HepG2 (cell line): Measurements from ENCODE around the gene RPL3. TPM values are rescaled to one million over a fixed set of nuclear protein-coding genes. Genes with fewer than 3 reads are reported as not detected.

Experiments used
- ATAC-seq: fragments of 200-7000 bp; cut with Tn5 transposase; 3 replicates; pipeline ENCODE4 v1.9.1; 2020; ENCODE audit warnings: mild to moderate bottlenecking, moderate library complexity
- BruUV-seq: library from RNA; stranded (reverse); fragments of 400-500 nt; replicated peaks from 2 replicates; lab custom pipeline; 2021; lab: Mats Ljungman, UMichigan
- CTCF ChIA-PET: fragments of 300-600 bp; formaldehyde crosslinking; extraction: SDS; loops from one replicate; lab custom pipeline; 2021; ENCODE audit warnings: low total read pairs, inconsistent platforms, low intra/inter-chr PET ratio; lab: Yijun Ruan, JAX
- POLR2A ChIA-PET: fragments of 350-600 bp; sonication (Branson Sonifier 250); formaldehyde crosslinking; loops from one replicate; lab custom pipeline; 2020; ENCODE audit warnings: antibody characterized with exemption, inconsistent platforms; lab: Yijun Ruan, JAX
- DNase-seq: peaks from one replicate; pipeline ENCODE4 v3.0.0-alpha.2; 2015; ENCODE audit warnings: low spot score
- FAIRE-seq: peaks from 3 replicates; lab custom pipeline; 2011; peaks lifted over from hg19 to GRCh38; lab: Jason Lieb, UNC
- H2AFZ ChIP-seq: one replicate; pipeline ENCODE4 v1.6.1; 2011; ENCODE audit warnings: low read length, inconsistent platforms
- H3K27ac ChIP-seq: fragments of 300-600 bp; 3 replicates; pipeline ENCODE4 v1.8.0; 2011; ENCODE audit warnings: mixed run types, mild to moderate bottlenecking, mixed read lengths, low read length, inconsistent platforms; ENCODE audit not compliant: insufficient read depth; ENCODE audit errors: extremely low read length
- H3K27me3 ChIP-seq, 2 experiments: fragments of 200-600 bp in 1 of 2; 2 replicates in 1 of 2; 3 replicates in 1 of 2; pipeline versions ENCODE4 v1.6.0 to v1.8.0; 2011; ENCODE audit warnings: low read length in 2 of 2, mild to moderate bottlenecking in 2 of 2, moderate library complexity in 2 of 2, inconsistent platforms in 1 of 2; ENCODE audit not compliant: insufficient read depth in 2 of 2, control insufficient read depth in 1 of 2
- H3K36me3 ChIP-seq, 2 experiments: fragments of 200-600 bp in 1 of 2; replicated peaks in 1 of 2; 2 replicates in 1 of 2; 3 replicates in 1 of 2; pipeline versions ENCODE4 v1.5.1 to v1.8.0; 2011; ENCODE audit warnings: low read length in 2 of 2, inconsistent platforms in 1 of 2; ENCODE audit not compliant: insufficient read depth in 2 of 2, control insufficient read depth in 1 of 2
- H3K4me1 ChIP-seq: 2 replicates; pipeline ENCODE4 v1.5.1; 2012; ENCODE audit warnings: low read length, inconsistent platforms; ENCODE audit not compliant: insufficient read depth
- H3K4me2 ChIP-seq: 2 replicates; pipeline ENCODE4 v1.6.0; 2011; ENCODE audit warnings: low read depth, low read length, inconsistent platforms
- H3K4me3 ChIP-seq, 3 experiments: fragments of 200-600 bp in 1 of 3; sonication (generic), shearing (Covaris generic) in 1 of 3; replicated peaks in 1 of 3; 2 replicates each; pipeline ENCODE4 v1.5.1; 2011 to 2016; ENCODE audit warnings: low read length in 3 of 3, inconsistent platforms in 2 of 3, low read depth in 2 of 3, mild to moderate bottlenecking in 2 of 3, control low read depth in 1 of 3, mixed read lengths in 1 of 3; ENCODE audit not compliant: insufficient read depth in 1 of 3
- H3K79me2 ChIP-seq: one replicate; pipeline ENCODE4 v1.6.1; 2011; ENCODE audit warnings: low read length, inconsistent platforms; ENCODE audit not compliant: insufficient read depth
- H3K9ac ChIP-seq: 2 replicates; pipeline ENCODE4 v1.6.0; 2011; ENCODE audit warnings: mild to moderate bottlenecking, low read depth, low read length, inconsistent platforms; ENCODE audit not compliant: insufficient read depth
- H3K9me3 ChIP-seq: 2 replicates; pipeline ENCODE4 v1.5.1; 2012; ENCODE audit warnings: mild to moderate bottlenecking, low read length
- H4K20me1 ChIP-seq: 2 replicates; pipeline ENCODE4 v1.6.0; 2011; ENCODE audit warnings: inconsistent platforms, mild to moderate bottlenecking, low read length, moderate library complexity; ENCODE audit not compliant: insufficient read depth
- ATF7-NPFF ChIP-seq: sonication (generic); formaldehyde crosslinking; IDR thresholded peaks from 2 replicates; pipeline ENCODE4 v1.8.1; 2023; ENCODE audit warnings: mild to moderate bottlenecking, low read depth, missing genetic modification reagents, moderate library complexity
- EZH2 ChIP-seq: conservative IDR thresholded peaks from 2 replicates; pipeline ENCODE4 v1.6.1; 2012; ENCODE audit warnings: mild to moderate bottlenecking, low read depth, low read length, moderate library complexity
- FLYWCH1 ChIP-seq: sonication (generic); formaldehyde crosslinking; IDR thresholded peaks from 2 replicates; pipeline ENCODE4 v1.8.1; 2023; ENCODE audit warnings: mild to moderate bottlenecking, missing genetic modification reagents
- HCFC1 ChIP-seq: fragments of 150-350 bp; IDR thresholded peaks from 2 replicates; pipeline ENCODE4 v1.6.1; 2014; ENCODE audit warnings: low read depth, low read length
- HMG20A ChIP-seq: IDR thresholded peaks from 2 replicates; pipeline ENCODE4 v1.6.1; 2016; ENCODE audit warnings: borderline replicate concordance
- NFIB ChIP-seq: sonication (generic); formaldehyde crosslinking; IDR thresholded peaks from 2 replicates; pipeline ENCODE4 v1.9.0; 2021; ENCODE audit warnings: missing genetic modification reagents, mild to moderate bottlenecking, borderline replicate concordance
- NR2F1 ChIP-seq, 2 experiments: fragments of 450-650 bp in 1 of 2; formaldehyde crosslinking in 1 of 2; IDR thresholded peaks; 2 replicates each; pipeline versions ENCODE4 v1.5.0 to v1.6.1; 2016 to 2020; ENCODE audit warnings: mild to moderate bottlenecking in 1 of 2, missing compliant biosample characterization in 1 of 2, missing genetic modification reagents in 1 of 2, moderate library complexity in 1 of 2
- RBFOX2 ChIP-seq: fragments of 200-400 bp; formaldehyde crosslinking; IDR thresholded peaks from 2 replicates; pipeline ENCODE4 v1.6.1; 2017; ENCODE audit warnings: low read depth, mild to moderate bottlenecking, low read length
- ZFP1 ChIP-seq: IDR thresholded peaks from 2 replicates; pipeline ENCODE4 v1.6.1; 2016
- ZNF496 ChIP-seq: sonication (generic); formaldehyde crosslinking; IDR thresholded peaks from 2 replicates; pipeline ENCODE4 v1.8.1; 2023; ENCODE audit warnings: mild to moderate bottlenecking, moderate library complexity, missing genetic modification reagents; ENCODE audit not compliant: insufficient replicate concordance
- ZNF558 ChIP-seq: sonication (generic); formaldehyde crosslinking; IDR thresholded peaks from 2 replicates; pipeline ENCODE4 v1.9.0; 2022; ENCODE audit warnings: mild to moderate bottlenecking, missing genetic modification reagents, borderline replicate concordance
- WGBS: methylation state at CpG from one replicate; pipeline ENCODE4 v1.1.6; 2017; ENCODE audit warnings: low lambda C conversion rate; 5-methylcytosine and 5-hydroxymethylcytosine counted together
- in situ Hi-C: cut with HindIII; loops from 2 replicates; pipeline ENCODE4 v1.10.0; 2017; ENCODE audit warnings: low pct_unique_long_range_greater_than_20kb; ENCODE audit not compliant: extremely low pct_ligation_motif_present
- intact Hi-C: fragments of 100-400 bp; cut with micrococcal nuclease; formaldehyde crosslinking; loops from one replicate; pipeline ENCODE4 v1.10.0; 2022; ENCODE audit not compliant: unreplicated experiment
- polyA plus RNA-seq, 8 experiments: library from polyadenylated mRNA; depleted of rRNA in 3 of 8; stranded (reverse) in 7 of 8; unstranded in 1 of 8; fragments of >200 nt; fragmentation: Illumina TruSeq in 4 of 8; extraction: Trizol in 4 of 8; gene quantifications; 2 replicates each; pipeline versions ENCODE4 v1.2.1 to v1.2.3, GENCODE V29; 2011 to 2016; ENCODE audit warnings: low read depth in 4 of 8, missing spikeins in 1 of 8, mixed read lengths in 1 of 8; ENCODE audit not compliant: insufficient read depth in 1 of 8
- total RNA-seq, 5 experiments: library from RNA; depleted of rRNA; stranded (reverse); fragments of >200 nt; fragmentation: Illumina TruSeq; extraction: Trizol; gene quantifications; 2 replicates each; pipeline ENCODE4 v1.2.3, GENCODE V29; 2016; ENCODE audit warnings: low read depth in 1 of 5
- TF ChIP-seq, protein P1 (sequence below): sonication (generic); formaldehyde crosslinking; IDR thresholded peaks from 2 replicates; pipeline ENCODE4 v1.4.0; 2020; ENCODE audit warnings: missing genetic modification reagents
- TF ChIP-seq, protein P2 (sequence below): sonication (generic); formaldehyde crosslinking; conservative IDR thresholded peaks from 2 replicates; pipeline ENCODE4 v1.4.0; 2020; ENCODE audit warnings: missing genetic modification reagents
- TF ChIP-seq, protein P3 (sequence below): sonication (generic); formaldehyde crosslinking; IDR thresholded peaks from 2 replicates; pipeline ENCODE4 v1.4.0; 2020; ENCODE audit warnings: mild to moderate bottlenecking, missing genetic modification reagents
- TF ChIP-seq, protein P4 (sequence below): sonication (generic); formaldehyde crosslinking; IDR thresholded peaks from 2 replicates; pipeline ENCODE4 v1.8.1; 2023; ENCODE audit warnings: mild to moderate bottlenecking, inconsistent platforms, moderate library complexity, missing genetic modification reagents, borderline replicate concordance

Gene RPL3
- total and polyA plus RNA-seq, 2 of the 13 experiments (the other 11 are each of a cell fraction or from before 2014, with no cell fraction given), result 1,051 to 3,279 TPM

DNA sequence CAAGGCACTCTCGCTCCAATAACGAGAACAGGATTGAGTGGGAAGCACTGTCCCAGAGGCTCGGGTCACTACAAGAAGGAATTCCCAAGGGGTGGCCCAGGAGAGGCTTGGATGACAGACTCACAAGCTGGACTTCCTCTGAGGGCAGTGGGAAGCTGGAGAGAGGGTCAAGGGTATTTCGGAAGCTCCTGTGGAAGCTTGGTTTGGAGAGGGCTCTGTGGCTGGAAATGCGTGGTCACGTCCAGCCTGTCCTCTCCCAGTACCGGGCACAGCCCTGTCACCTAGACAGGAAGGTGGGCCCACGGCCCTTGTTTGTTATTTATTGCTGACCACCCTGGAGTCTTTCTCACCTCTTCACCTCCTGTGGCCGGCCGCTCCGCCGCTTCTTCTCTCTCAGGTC, 35.7 kb upstream of the RPL3 start:
- no peak overlapping the region for H3K27ac ChIP-seq
- WGBS, result 54% methylated on average over 9 of the region's 12 CpGs
- no peaks in the 10 kb centered on the region for H3K36me3 ChIP-seq
- no peaks in the 10 kb centered on the region for H3K79me2 ChIP-seq
- no peaks in the 10 kb centered on the region for H3K9me3 ChIP-seq
- peaks cover 21% of the 10 kb centered on the region for H3K4me1 ChIP-seq
- no TSS peak for BruUV-seq
- no peak overlapping the region for H3K4me2 ChIP-seq
- FAIRE-seq, result no peak
- H3K4me3 ChIP-seq, result no peak overlapping the region
- H4K20me1 ChIP-seq, result no peaks in the 10 kb centered on the region
- peaks cover 8 to 17% of the 10 kb centered on the region in 2 experiments for H3K27me3 ChIP-seq
- ATAC-seq, result no peak
- no peak overlapping the region for H2AFZ ChIP-seq
- ChIA-PET CTCF (no interaction called here), POLR2A (no interaction called here)
- in situ Hi-C loops (no loop called here), intact Hi-C loops (no loop called here)
- no peak overlapping the region for H3K9ac ChIP-seq
- DNase-seq, result no peak
- TF ChIP-seq RBFOX2 (no peak), EZH2 (no peak), ATF7-NPFF (CRISPR knock-in tag) (no peak), ZFP1 (CRISPR knock-in tag) (no peak), ZNF496 (CRISPR knock-in tag) (no peak), HMG20A (CRISPR knock-in tag) (no peak), NFIB (CRISPR knock-in tag) (no peak), HCFC1 (no peak), ZNF558 (no peak), FLYWCH1 (no peak), NR2F1 (CRISPR knock-in tag; IDR thresholded peaks at IDR 0.05) (no peak)
- TF ChIP-seq, protein P1, sequence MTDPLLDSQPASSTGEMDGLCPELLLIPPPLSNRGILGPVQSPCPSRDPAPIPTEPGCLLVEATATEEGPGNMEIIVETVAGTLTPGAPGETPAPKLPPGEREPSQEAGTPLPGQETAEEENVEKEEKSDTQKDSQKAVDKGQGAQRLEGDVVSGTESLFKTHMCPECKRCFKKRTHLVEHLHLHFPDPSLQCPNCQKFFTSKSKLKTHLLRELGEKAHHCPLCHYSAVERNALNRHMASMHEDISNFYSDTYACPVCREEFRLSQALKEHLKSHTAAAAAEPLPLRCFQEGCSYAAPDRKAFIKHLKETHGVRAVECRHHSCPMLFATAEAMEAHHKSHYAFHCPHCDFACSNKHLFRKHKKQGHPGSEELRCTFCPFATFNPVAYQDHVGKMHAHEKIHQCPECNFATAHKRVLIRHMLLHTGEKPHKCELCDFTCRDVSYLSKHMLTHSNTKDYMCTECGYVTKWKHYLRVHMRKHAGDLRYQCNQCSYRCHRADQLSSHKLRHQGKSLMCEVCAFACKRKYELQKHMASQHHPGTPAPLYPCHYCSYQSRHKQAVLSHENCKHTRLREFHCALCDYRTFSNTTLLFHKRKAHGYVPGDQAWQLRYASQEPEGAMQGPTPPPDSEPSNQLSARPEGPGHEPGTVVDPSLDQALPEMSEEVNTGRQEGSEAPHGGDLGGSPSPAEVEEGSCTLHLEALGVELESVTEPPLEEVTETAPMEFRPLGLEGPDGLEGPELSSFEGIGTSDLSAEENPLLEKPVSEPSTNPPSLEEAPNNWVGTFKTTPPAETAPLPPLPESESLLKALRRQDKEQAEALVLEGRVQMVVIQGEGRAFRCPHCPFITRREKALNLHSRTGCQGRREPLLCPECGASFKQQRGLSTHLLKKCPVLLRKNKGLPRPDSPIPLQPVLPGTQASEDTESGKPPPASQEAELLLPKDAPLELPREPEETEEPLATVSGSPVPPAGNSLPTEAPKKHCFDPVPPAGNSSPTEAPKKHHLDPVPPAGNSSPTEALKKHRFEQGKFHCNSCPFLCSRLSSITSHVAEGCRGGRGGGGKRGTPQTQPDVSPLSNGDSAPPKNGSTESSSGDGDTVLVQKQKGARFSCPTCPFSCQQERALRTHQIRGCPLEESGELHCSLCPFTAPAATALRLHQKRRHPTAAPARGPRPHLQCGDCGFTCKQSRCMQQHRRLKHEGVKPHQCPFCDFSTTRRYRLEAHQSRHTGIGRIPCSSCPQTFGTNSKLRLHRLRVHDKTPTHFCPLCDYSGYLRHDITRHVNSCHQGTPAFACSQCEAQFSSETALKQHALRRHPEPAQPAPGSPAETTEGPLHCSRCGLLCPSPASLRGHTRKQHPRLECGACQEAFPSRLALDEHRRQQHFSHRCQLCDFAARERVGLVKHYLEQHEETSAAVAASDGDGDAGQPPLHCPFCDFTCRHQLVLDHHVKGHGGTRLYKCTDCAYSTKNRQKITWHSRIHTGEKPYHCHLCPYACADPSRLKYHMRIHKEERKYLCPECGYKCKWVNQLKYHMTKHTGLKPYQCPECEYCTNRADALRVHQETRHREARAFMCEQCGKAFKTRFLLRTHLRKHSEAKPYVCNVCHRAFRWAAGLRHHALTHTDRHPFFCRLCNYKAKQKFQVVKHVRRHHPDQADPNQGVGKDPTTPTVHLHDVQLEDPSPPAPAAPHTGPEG (CRISPR knock-in tag), result no peak
- TF ChIP-seq, protein P2, sequence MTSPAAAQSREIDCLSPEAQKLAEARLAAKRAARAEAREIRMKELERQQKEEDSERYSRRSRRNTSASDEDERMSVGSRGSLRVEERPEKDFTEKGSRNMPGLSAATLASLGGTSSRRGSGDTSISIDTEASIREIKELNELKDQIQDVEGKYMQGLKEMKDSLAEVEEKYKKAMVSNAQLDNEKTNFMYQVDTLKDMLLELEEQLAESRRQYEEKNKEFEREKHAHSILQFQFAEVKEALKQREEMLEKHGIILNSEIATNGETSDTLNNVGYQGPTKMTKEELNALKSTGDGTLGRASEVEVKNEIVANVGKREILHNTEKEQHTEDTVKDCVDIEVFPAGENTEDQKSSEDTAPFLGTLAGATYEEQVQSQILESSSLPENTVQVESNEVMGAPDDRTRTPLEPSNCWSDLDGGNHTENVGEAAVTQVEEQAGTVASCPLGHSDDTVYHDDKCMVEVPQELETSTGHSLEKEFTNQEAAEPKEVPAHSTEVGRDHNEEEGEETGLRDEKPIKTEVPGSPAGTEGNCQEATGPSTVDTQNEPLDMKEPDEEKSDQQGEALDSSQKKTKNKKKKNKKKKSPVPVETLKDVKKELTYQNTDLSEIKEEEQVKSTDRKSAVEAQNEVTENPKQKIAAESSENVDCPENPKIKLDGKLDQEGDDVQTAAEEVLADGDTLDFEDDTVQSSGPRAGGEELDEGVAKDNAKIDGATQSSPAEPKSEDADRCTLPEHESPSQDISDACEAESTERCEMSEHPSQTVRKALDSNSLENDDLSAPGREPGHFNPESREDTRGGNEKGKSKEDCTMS, result no peak
- TF ChIP-seq, protein P3, sequence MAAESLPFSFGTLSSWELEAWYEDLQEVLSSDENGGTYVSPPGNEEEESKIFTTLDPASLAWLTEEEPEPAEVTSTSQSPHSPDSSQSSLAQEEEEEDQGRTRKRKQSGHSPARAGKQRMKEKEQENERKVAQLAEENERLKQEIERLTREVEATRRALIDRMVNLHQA (CRISPR knock-in tag), result no peak
- TF ChIP-seq, protein P4, sequence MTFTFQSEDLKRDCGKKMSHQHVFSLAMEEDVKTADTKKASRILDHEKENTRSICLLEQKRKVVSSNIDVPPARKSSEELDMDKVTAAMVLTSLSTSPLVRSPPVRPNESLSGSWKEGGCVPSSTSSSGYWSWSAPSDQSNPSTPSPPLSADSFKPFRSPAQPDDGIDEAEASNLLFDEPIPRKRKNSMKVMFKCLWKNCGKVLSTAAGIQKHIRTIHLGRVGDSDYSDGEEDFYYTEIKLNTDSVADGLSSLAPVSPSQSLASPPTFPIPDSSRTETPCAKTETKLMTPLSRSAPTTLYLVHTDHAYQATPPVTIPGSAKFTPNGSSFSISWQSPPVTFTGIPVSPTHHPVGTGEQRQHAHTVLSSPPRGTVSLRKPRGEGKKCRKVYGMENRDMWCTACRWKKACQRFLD (CRISPR knock-in tag), result no peak
